GM23248 (cell line): ENCODE data around the gene DLX6.

Source experiments
- EZH2 ChIP-seq: fragments of 200-600 bp; sonication (generic); IDR thresholded peaks from 2 replicates; pipeline ENCODE4 v1.6.1; 2018; ENCODE audit warnings: antibody characterized with exemption, mild to moderate bottlenecking; ENCODE audit not compliant: insufficient read depth, poor library complexity, severe bottlenecking
- EZH2phosphoT487 ChIP-seq: fragments of 200-600 bp; sonication (generic); IDR thresholded peaks from 2 replicates; pipeline ENCODE4 v1.6.1; 2018; ENCODE audit warnings: antibody characterized with exemption, moderate library complexity, mild to moderate bottlenecking, low read depth; ENCODE audit not compliant: insufficient read depth

- TF ChIP-seq EZH2phosphoT487 = 0 out of 2 replicates have a peak, but pooled peaks have one; percentile 61
- TF ChIP-seq EZH2 = peak; percentile 93
Measured at GRCh38 chr7:97003262-97004246, 1.8 kb upstream of the DLX6 start.
